ENCODE results near the gene LRRC8E.

The LRRC8E gene

DNA sequence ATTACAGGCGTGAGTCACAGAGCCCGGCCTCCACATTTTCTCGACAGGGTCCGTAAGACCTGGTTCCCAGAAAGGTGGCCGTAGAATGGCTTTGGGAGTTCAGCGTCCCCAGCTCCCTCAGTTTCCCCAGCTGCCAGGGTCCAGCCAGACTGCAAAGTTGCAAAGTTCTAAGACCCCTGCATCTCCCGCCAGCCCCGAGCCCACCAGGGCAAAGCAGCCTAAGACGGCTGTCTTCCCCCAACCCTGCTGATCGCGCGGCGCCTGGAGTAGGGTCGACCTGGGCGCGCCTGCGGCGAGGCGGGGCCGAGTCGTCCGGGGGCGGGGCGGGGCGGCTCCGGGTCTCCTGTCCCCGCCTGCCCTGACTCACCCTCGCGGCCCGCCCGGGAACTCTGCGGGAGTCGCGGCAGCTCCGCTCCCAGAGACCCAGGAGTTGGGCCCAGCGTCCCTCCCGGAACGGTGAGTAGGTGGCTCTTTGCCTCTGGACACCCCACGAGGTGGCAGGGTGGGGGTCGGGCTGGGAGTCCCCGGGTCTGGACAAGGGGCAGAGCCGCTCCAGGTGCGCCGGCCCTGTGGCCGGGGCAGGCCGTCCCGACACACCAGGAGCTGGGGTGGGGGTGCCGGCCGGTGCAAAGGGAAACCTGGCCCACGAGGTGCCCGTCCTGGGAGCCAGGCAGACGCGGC, at the start of gene LRRC8E:
LRRC8E (plus strand) TSS at position 366 of the 681 bp plus-strand sequence. CDS start 7,094 bp downstream, outside the sequence.
- TF ChIP-seq GATA1 (IDR thresholded peaks at IDR 0.05; ENCODE audit: low read depth, low read length) (no peak), POLR2A (IDR thresholded peaks at IDR 0.05; ENCODE audit: low read length) (no peak)
- peak; percentile 43 to 72 for DNase-seq

DNA sequence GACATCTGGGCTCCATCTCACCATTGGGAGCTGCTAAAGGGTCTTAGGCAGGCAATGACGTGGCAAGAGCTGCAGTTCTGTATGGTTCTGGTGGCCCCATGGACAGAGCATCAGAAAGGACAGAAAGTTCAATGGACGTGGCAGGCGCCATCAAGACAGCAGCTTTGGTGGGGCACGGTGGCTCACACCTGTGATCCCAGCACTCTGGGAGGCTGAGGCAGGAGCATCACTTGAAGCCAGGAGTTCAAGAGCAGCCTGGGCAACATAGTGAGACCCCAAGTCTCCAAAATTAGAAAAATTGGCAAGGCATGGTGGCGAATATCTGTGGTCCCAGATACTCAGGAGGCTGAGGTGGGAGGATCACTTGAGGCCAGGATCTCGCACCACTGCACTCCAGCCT, 48.8 kb upstream of the LRRC8E start:
- TF ChIP-seq POLR2A (IDR thresholded peaks at IDR 0.05; ENCODE audit: low read length) = no peak
- TF ChIP-seq GATA1 (IDR thresholded peaks at IDR 0.05; ENCODE audit: low read depth, low read length) = no peak
- no peak for DNase-seq

DNA sequence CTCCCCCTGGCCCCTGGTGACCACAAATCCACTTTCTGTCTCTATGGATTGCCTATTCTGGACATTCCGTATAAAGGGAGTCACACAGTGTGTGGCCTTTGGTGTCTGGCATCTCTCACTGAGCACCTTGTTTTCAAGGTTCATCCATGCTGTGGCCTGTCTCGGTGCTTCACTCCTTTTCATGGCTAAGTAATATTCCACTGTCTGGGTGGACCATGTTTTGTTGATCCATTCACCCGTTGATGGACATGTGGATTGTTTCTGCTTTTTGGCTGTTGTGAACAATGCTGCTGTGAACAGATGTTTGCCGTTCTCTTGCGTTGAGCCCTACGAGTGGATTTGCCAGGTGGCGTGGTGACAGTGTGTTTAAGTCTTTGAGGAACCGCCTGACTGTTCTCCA, 47.7 kb upstream of the LRRC8E start:
- no peak for DNase-seq
- TF ChIP-seq POLR2A (IDR thresholded peaks at IDR 0.05; ENCODE audit: low read length) = no peak
- no peak for TF ChIP-seq GATA1 (IDR thresholded peaks at IDR 0.05; ENCODE audit: low read depth, low read length)

DNA sequence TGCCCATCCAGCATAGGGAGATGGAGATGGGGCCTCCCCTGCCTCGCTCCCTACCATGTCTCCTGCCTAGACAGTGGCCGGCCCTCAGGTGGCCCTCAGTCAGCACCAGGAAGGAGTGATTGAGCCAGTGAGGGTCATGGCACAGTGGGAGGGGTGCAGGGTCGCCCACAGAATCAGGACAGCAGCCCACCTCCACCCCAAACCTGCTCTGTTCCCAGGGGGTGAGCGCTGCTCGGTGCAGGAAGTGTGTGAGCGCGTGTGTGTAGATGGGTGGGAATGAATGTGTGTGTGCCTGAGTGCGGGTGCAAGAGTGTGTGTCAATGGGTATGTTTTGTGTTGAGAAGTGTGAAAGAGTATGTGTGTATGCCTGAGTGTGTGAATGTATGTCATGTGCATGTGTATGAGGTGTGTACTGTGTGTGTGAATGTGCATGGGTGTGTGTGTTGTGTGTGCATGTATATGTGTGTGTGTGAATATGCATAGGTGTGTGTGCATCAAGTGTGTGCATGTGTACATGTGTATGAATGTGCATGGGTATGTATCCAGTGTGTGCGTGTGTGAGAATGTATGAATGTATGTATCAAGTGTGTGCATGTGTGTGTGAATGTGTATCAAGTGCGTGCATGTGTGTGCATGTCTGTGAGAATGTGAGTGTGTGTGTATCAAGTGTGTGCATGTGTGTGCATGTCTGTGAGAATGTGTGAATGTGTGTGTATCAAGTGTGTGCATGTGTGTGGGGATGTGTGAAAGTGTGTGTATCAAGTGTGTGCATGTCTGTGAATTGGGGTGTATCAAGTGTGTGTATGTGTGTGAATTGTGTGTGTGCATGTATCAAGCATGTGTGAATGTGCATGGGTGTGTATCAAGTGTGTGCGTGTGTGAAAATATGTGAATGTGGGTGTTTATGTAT, 46.3 kb upstream of the LRRC8E start:
- DNase-seq = no peak
- TF ChIP-seq POLR2A (IDR thresholded peaks at IDR 0.05; ENCODE audit: low read length) (no peak), GATA1 (IDR thresholded peaks at IDR 0.05; ENCODE audit: low read depth, low read length) (no peak)

DNA sequence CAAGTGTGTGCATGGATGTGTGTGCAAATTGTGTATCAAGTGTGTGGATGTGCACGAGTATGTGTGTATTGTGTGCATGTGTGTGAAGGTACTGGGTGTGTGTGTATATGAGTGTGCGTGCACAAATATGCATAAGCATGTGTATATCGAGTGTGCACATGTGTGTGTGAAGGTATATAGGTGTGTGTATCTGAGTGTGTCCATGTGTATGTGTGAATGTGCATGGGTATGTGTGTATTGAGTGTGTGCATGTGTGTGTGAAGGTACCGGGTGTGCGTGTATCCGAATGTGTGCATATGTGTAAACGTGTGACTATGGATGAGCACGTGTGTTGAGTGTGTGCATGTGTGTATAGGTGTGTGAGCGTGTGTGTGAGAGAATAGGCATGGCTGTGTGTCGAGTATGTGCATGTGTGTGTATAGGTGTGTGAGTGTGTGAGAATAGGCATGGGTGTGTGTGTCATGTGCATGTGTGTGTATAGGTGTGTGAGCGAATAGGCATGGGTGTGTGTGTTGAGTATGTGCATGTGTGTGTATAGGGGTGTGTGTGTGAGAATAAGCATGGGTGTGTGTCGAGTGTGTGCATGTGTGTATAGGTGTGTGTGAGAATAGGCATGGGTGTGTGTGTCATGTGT, 45.5 kb upstream of the LRRC8E start:
- TF ChIP-seq POLR2A (IDR thresholded peaks at IDR 0.05; ENCODE audit: low read length) (no peak), GATA1 (IDR thresholded peaks at IDR 0.05; ENCODE audit: low read depth, low read length) (no peak)
- no peak for DNase-seq

DNA sequence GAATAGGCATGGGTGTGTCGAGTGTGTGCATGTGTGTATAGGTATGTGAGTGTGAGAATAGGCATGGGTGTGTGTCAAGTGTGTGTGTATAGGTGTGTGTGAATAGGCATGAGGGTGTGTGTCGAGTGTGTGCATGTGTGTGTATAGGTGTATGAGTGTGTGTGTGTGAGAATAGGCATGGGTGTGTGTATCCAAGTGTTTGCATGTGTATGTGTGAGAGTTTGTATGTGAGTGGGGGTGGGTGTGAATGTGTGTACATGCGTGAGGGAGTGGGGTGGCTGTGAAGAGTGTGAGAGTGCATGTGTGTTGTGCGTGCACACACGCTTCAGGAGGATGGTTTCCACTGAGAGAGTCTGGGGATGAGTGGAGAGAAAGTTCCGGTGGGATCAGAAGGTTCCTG, 44.8 kb upstream of the LRRC8E start:
- TF ChIP-seq GATA1 (IDR thresholded peaks at IDR 0.05; ENCODE audit: low read depth, low read length) = no peak
- TF ChIP-seq POLR2A (IDR thresholded peaks at IDR 0.05; ENCODE audit: low read length) = no peak
- no peak for DNase-seq

DNA sequence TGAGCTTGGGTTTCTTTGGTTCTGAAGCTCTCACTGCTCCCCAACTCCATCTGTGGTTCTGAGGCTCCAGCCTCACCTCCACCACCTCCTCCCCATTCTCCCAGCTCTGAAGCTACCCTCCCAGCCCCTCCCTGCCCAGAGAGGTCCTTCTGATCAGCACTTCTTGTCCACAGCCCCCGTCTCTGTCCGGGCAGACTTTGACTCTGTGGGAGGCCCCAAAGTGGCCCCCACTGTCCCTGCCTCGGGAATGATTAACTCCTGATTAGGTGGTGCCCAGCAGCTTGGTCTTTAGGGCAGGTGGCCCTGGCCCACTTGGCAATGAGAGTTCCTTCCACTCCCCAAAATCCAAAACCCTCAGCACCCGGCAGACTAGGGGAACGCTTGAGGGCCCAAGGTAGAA, 43.9 kb upstream of the LRRC8E start:
- DNase-seq = no peak
- no peak for TF ChIP-seq GATA1 (IDR thresholded peaks at IDR 0.05; ENCODE audit: low read depth, low read length)
- TF ChIP-seq POLR2A (IDR thresholded peaks at IDR 0.05; ENCODE audit: low read length) = no peak

DNA sequence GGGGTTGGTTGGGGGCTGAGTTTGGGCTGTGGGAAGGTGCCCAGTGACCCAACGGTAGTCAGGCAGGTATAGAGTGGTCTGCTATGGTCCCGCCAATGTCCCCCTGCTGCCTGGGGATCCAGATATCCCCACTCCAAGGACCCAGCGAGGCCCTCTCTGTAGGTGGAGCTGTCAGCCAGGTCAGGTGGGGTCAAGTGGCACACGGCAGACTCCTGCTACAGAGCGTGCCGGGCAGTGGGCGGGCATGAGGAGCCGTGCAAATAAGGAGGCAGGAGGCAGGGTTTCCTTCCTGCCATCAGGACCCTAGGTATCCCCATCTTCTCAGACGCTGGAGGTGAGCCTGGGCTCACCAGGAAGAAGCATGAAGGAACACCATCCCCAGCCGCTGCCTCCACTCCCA, 43.4 kb upstream of the LRRC8E start:
- TF ChIP-seq GATA1 (IDR thresholded peaks at IDR 0.05; ENCODE audit: low read depth, low read length) (no peak), POLR2A (IDR thresholded peaks at IDR 0.05; ENCODE audit: low read length) (no peak)
- DNase-seq = no peak

DNA sequence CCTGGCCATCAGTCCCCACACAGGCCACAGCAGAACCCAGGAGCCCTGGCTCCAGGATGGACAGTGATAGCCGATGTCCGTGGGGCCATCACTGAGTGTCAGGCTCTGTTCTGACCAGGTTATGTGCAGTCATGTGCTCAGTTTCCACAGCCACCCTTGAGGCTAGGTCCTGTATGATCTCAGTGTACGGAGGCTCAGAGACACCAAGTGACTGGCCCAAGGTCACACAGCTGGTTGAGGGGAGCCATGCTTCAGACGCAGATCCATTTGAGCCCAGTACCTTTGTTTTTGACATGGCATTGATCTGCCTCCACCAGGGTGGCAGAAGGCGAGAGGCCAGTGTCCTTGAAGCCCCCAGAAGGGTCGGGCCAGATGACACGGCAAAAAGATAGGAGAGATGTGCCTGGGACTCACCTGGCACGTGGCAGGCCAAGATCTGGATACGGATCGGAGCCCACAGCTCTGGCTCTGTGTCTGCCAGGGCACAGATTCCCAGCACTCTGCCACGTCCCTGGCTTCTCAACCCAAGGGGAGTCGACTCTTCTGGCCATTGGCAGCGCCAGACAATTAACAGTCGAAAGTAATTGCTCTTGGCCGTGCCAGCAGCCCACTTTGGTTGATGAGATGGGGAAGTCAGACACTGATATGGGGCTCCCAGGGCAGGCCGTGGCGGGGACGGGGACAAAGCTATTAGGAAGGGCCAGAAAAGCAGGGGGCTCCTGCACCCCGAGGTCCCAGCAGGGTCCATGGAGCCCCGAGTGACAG, 42.7 kb upstream of the LRRC8E start:
- TF ChIP-seq POLR2A (IDR thresholded peaks at IDR 0.05; ENCODE audit: low read length) (no peak), GATA1 (IDR thresholded peaks at IDR 0.05; ENCODE audit: low read depth, low read length) (no peak)
- DNase-seq = no peak

DNA sequence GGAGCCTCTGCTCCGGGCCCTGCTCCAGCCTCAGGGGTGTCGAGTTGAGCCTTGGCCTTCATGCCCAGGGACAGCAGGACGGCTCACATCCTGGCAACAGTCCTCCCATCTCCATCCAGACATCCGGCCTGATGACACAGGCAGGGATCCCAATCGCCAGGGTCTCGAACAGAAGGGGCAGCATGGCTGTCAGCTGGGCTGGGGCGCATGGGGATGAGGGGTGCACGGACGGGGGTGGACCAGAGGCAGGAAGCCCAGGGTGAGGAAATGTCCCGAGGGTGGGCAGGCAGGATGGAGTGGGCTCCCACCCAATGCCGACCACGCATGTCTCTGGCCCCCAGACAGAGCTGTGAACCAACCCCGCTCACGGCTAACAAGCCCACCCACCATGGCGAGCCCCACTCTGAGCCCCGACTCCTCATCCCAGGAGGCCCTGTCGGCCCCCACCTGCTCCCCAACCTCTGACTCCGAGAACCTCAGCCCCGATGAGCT, 42.1 kb upstream of the LRRC8E start:
- TF ChIP-seq GATA1 (IDR thresholded peaks at IDR 0.05; ENCODE audit: low read depth, low read length) (no peak), POLR2A (IDR thresholded peaks at IDR 0.05; ENCODE audit: low read length) (no peak)
- DNase-seq = no peak

DNA sequence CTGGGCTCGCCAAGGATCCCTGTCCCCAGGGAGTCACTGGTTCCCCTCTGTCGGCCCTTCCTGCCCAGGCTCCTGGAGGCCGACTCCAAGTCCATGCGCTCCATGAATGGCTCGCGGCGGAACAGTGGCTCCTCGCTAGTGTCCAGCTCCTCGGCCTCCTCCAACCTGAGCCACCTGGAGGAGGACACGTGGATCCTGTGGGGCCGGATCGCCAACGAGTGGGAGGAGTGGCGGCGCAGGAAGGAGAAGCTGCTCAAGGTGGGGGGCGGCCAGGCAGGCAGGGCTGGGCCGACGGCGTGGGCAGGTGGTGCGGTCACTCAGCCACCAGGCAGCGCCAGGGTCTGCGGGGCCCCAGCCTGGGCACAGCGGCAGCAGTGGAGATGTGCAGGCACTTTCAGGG, 40.6 kb upstream of the LRRC8E start:
- no peak for DNase-seq
- TF ChIP-seq GATA1 (IDR thresholded peaks at IDR 0.05; ENCODE audit: low read depth, low read length) (no peak), POLR2A (IDR thresholded peaks at IDR 0.05; ENCODE audit: low read length) (no peak)

DNA sequence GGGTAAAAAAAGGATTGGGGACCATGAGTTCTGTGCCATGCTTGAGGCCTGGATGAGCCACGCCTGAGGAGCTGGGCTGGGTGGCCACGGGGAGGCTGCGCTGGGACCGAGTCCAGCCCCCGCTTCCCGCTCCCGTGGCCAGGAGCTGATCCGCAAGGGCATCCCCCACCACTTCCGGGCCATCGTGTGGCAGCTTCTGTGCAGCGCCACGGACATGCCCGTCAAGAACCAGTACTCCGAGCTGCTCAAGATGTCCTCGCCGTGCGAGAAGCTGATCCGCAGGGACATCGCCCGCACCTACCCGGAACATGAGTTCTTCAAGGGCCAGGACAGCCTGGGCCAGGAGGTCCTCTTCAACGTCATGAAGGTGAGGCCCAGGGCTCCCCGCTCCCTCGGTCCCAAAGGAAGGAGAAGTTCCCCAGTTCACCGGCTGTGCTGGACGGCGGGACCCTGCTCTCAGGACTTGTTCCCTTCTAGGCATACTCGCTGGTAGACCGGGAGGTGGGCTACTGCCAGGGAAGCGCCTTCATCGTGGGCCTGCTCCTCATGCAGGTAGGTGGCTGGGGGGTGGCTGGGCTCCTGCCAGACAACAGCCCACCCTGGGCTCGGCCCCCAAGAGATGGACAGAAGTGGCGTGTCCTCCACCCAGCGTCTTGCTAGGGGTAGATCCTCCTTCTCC, 39.4 kb upstream of the LRRC8E start:
- no peak for DNase-seq
- TF ChIP-seq GATA1 (IDR thresholded peaks at IDR 0.05; ENCODE audit: low read depth, low read length) = no peak
- TF ChIP-seq POLR2A (IDR thresholded peaks at IDR 0.05; ENCODE audit: low read length) = no peak

DNA sequence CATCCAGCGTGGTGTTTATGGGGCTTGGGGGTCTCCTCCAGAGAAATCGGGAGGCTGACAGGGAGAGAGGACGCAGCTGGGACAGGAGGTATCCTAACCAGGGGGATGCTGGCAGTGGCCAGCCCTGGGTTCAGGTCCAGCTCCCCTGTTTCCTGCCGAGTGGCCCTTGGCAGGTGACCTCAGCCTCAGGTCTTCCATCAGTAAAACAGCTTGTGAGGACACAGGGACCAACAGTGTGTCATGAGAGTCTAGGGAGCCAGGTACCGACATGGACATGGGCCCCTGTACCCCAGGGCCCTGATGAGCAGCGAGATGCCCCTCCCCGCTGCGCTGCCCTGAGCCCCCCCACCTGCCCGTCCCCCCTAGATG, 38.7 kb upstream of the LRRC8E start:
- DNase-seq = no peak
- TF ChIP-seq GATA1 (IDR thresholded peaks at IDR 0.05; ENCODE audit: low read depth, low read length) (no peak), POLR2A (IDR thresholded peaks at IDR 0.05; ENCODE audit: low read length) (no peak)

Data from erythroblast (primary cell).